Measurements from ENCODE around the gene SNRPA.

DNA sequence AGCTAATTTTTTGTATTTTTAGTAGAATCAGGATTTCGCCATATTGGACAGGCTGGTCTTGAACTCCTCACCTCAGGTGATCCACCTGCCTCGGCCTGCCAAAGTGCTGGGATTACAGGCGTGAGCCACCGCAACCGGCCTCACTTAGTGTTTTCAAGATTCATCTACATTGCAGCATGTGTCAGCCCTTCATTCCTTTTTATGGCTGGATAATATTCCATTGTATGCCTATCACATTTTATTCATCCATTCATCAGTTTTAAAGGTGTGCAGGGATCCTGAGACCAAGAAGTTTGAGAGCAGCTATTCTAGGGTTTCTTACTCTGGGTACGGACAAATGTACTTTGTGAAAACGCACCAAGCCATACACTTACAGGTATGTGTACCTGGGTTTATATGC, 43.4 kb upstream of the SNRPA start:
- no peak for TF ChIP-seq EZH2 (IDR thresholded peaks at IDR 0.05; ENCODE audit: borderline replicate concordance, low read length)
- TF ChIP-seq CTCF (conservative IDR thresholded peaks at IDR 0.05 in 1 of 2, IDR thresholded peaks at IDR 0.05 in 1 of 2; ENCODE audit: extremely low read depth in 1 of 2, insufficient read depth in 1 of 2, low read depth in 1 of 2, low read length in 2 of 2), result no peak

All from mammary epithelial cell (primary cell).